HEK293T (cell line): ENCODE data around the gene CPED1.

Experiments
- CTCF ChIA-PET: fragments of 350-600 bp; formaldehyde crosslinking; extraction: SDS; loops from one replicate; lab custom pipeline; 2021; ENCODE audit warnings: antibody characterized with exemption, inconsistent platforms; lab: Yijun Ruan, JAX
- POLR2A ChIA-PET: fragments of 350-600 bp; formaldehyde crosslinking; extraction: SDS; loops from one replicate; lab custom pipeline; 2020; ENCODE audit warnings: antibody characterized with exemption, inconsistent platforms; lab: Yijun Ruan, JAX
- DNase-seq: peaks from one replicate; pipeline ENCODE4 v3.0.0; 2012; ENCODE audit warnings: mixed read lengths; ENCODE audit errors: extremely low spot score
- ARNT ChIP-seq: fragments of 450-650 bp; IDR thresholded peaks from 2 replicates; pipeline ENCODE4 v1.6.1; 2017; ENCODE audit warnings: mild to moderate bottlenecking
- BHLHE40 ChIP-seq: fragments of 450-650 bp; IDR thresholded peaks from 2 replicates; pipeline ENCODE4 v1.6.1; 2016; ENCODE audit warnings: mild to moderate bottlenecking, moderate library complexity, borderline replicate concordance
- CTBP1 ChIP-seq: fragments of 450-650 bp; IDR thresholded peaks from 2 replicates; pipeline ENCODE4 v1.6.1; 2016; ENCODE audit warnings: borderline replicate concordance
- ELF4 ChIP-seq: fragments of 450-650 bp; IDR thresholded peaks from 2 replicates; pipeline ENCODE4 v1.6.1; 2017; ENCODE audit warnings: antibody characterized with exemption
- FOXA1 ChIP-seq: fragments of 450-650 bp; IDR thresholded peaks from 2 replicates; pipeline ENCODE4 v1.6.1; 2016; ENCODE audit warnings: mild to moderate bottlenecking
- FOXK2 ChIP-seq: fragments of 450-650 bp; IDR thresholded peaks from 2 replicates; pipeline ENCODE4 v1.6.1; 2016; ENCODE audit warnings: mild to moderate bottlenecking
- FOXM1 ChIP-seq: fragments of 450-650 bp; IDR thresholded peaks from 2 replicates; pipeline ENCODE4 v1.6.1; 2017; ENCODE audit warnings: mild to moderate bottlenecking, borderline replicate concordance
- HDGF ChIP-seq: fragments of 450-650 bp; IDR thresholded peaks from 2 replicates; pipeline ENCODE4 v1.6.1; 2017; ENCODE audit warnings: antibody characterized with exemption, borderline replicate concordance
- L3MBTL2 ChIP-seq: fragments of 450-650 bp; conservative IDR thresholded peaks from 2 replicates; pipeline ENCODE4 v1.6.1; 2016; ENCODE audit warnings: mild to moderate bottlenecking
- LEF1 ChIP-seq: fragments of 450-650 bp; IDR thresholded peaks from 2 replicates; pipeline ENCODE4 v1.6.1; 2017; ENCODE audit warnings: mild to moderate bottlenecking, borderline replicate concordance
- NFRKB ChIP-seq: fragments of 450-650 bp; IDR thresholded peaks from 2 replicates; pipeline ENCODE4 v1.6.1; 2016; ENCODE audit warnings: mild to moderate bottlenecking, moderate library complexity
- SP1 ChIP-seq: fragments of 450-650 bp; IDR thresholded peaks from 2 replicates; pipeline ENCODE4 v1.6.1; 2017
- SUZ12 ChIP-seq: fragments of 450-650 bp; IDR thresholded peaks from 2 replicates; pipeline ENCODE4 v1.6.1; 2016; ENCODE audit warnings: mild to moderate bottlenecking
- TARDBP ChIP-seq: fragments of 450-650 bp; IDR thresholded peaks from 2 replicates; pipeline ENCODE4 v1.6.1; 2016
- ZNF384 ChIP-seq: fragments of 450-650 bp; IDR thresholded peaks from 2 replicates; pipeline ENCODE4 v1.6.1; 2016
- TF ChIP-seq, protein P1 (sequence below): fragments of 450-650 bp; IDR thresholded peaks from 2 replicates; pipeline ENCODE4 v1.6.1; 2016

CPED1 gene

DNA sequence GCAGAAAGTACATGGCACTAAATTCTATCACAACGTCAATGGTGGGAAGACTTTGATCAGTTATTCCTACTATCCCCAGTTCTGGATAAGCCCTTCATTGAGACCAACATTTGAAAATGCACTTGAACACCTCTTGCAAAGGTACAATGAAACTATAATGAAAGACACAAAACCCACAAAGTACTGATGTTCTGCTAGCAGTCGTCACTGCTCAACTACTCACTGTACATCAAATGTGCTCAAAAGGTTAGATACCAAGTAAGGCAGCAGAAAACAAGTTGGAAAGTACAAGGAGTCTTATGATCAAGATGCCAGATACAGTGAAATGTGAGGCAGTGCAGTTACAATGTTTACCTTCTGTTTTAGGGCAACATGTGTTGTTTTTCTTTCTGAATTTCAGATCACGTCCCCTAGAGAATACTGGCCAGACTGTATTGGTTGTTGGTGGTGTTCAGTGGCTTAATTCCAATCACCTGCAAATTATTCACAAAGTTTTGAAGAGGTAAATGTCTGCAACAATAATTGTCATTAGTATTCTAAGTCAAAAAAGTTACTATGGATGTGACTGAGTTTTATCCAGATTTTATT, 277.9 kb downstream of the CPED1 start:
- POLR2A ChIA-PET, result no interaction called here
- TF ChIP-seq CTBP1, result no peak
- TF ChIP-seq, protein P1, sequence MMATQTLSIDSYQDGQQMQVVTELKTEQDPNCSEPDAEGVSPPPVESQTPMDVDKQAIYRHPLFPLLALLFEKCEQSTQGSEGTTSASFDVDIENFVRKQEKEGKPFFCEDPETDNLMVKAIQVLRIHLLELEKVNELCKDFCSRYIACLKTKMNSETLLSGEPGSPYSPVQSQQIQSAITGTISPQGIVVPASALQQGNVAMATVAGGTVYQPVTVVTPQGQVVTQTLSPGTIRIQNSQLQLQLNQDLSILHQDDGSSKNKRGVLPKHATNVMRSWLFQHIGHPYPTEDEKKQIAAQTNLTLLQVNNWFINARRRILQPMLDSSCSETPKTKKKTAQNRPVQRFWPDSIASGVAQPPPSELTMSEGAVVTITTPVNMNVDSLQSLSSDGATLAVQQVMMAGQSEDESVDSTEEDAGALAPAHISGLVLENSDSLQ, result no peak
- no peak for DNase-seq
- CTCF ChIA-PET, result no interaction called here

DNA sequence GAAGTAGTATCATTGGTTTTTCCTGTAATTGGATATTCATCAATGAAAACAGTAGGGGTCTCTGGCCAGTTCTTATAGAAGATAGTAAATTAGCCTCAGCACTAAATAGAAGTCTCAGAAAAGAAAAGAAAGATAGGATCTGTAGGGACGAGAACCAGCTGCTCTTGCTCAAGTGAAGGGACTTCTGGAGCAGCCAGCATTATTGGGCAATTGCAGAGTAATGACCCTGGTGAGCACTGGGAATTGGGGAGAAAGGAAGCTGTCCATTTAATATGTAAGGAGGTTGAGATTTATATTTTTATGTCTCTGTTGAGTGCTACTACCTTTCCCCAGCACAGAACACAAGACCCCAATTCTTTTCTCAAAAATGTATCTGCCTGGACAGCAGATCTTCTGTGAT, 279.1 kb downstream of the CPED1 start:
- CTCF ChIA-PET, result no interaction called here
- TF ChIP-seq SUZ12, result no peak
- TF ChIP-seq ZNF384, result no peak
- TF ChIP-seq BHLHE40, result no peak
- TF ChIP-seq ARNT, result no peak
- no peak for TF ChIP-seq LEF1
- TF ChIP-seq CTBP1, result no peak
- no peak for TF ChIP-seq SP1
- no peak for TF ChIP-seq NFRKB
- no peak for TF ChIP-seq FOXK2
- no peak for TF ChIP-seq HDGF
- no peak for DNase-seq
- POLR2A ChIA-PET, result no interaction called here

DNA sequence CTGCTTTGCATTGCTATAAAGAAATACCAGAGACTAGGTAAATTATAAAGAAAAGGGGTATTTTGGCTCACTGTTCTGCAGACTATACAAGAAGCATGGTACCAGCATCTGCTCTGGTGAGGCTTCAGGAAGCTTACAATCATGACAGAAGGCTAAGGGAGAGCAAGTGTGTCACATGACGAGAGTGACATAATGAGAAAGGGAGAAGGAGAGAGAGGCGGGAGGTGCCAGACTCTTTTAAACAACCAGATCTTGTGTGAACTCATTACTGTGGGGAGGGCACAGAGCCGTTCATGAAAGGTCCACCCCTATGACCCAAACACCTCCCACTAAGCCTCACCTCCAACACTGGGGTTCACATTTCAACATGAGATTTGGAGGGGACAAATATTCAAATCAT, 281.3 kb downstream of the CPED1 start:
- TF ChIP-seq HDGF, result no peak
- TF ChIP-seq, protein P1, result no peak
- TF ChIP-seq FOXK2, result no peak
- no peak for TF ChIP-seq FOXA1
- TF ChIP-seq ELF4, result no peak
- TF ChIP-seq SP1, result no peak
- no peak for TF ChIP-seq SUZ12
- TF ChIP-seq CTBP1, result no peak
- TF ChIP-seq ARNT, result no peak
- no peak for TF ChIP-seq FOXM1
- TF ChIP-seq TARDBP, result no peak
- TF ChIP-seq NFRKB, result no peak
- TF ChIP-seq LEF1, result no peak
- TF ChIP-seq ZNF384, result no peak
- TF ChIP-seq L3MBTL2, result no peak
- TF ChIP-seq BHLHE40, result no peak
- CTCF ChIA-PET, result no interaction called here
- no peak for DNase-seq
- POLR2A ChIA-PET, result no interaction called here

DNA sequence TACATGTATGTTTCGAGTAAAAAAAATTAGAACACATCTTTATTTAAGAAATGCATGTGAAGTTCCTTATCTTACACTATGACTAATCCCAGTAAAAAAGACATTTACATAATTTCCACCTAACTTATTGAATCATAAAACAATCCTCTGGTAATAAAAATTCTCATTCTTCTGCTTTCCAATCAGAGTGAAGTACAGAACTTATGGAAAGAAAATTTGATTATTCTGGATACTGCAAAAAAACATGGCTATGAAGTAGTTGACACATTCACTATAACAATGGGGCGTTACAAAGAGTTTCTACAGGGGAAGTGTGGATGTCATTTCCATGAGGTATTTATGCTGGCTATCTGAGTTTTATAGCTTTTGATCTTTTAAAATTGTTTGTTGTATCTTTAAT, 282.6 kb downstream of the CPED1 start:
- POLR2A ChIA-PET, result no interaction called here
- CTCF ChIA-PET, result no interaction called here

DNA sequence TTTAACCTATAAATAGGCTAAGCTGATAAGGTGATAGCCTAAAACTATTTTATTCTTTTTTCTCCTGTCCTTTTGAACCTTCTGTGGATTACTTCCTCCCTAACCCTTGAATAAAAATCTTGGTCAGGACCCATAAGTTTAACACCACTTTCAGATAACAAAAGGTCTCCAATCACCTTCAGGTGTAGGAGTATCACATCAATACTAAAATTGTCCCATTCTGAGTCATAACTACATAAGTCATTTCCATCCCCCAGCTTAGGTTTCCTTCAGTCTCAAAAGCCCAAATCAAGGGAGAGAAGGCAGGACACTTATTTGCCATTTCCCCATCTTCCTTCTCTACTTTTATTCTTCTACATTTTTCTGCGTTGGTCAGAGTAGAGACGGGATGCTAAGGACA, 283.4 kb downstream of the CPED1 start:
- CTCF ChIA-PET, result no interaction called here
- POLR2A ChIA-PET, result no interaction called here
- TF ChIP-seq SP1 (no peak), ARNT (no peak), CTBP1 (no peak), ZNF384 (no peak), ELF4 (no peak), LEF1 (no peak), FOXA1 (no peak), NFRKB (no peak), TARDBP (no peak)
- TF ChIP-seq, protein P1, result no peak
- no peak for DNase-seq

More for the DNA sequence above, 282.6 kb downstream of the CPED1 start:
- DNase-seq, result no peak
- no peak for TF ChIP-seq ZNF384
- no peak for TF ChIP-seq CTBP1

DNA sequence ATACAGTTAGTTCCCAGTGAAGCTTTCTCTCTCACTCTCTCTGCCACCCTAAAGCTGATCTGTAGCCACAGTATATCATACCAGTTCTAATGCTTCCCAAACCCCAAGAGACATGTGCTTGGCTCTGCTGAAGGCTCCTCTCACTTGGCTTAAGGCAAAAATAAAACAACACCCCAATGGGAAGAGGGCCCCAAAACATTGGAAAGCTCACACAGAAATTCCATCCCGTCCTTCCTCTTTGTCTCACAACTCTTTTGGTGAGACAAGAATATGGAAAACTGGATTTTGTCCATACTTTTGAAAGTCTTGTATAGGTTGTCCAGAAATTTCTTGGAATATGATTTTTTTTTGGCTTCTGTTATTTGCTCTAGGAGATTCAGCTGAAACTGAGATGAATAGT, 284.2 kb downstream of the CPED1 start:
- ChIA-PET CTCF (no interaction called here), POLR2A (no interaction called here)
- TF ChIP-seq NFRKB (no peak), BHLHE40 (no peak), TARDBP (no peak), ELF4 (no peak), SUZ12 (no peak), FOXM1 (no peak), FOXA1 (no peak), HDGF (no peak), CTBP1 (no peak), L3MBTL2 (no peak), LEF1 (no peak), SP1 (no peak)
- DNase-seq, result no peak
